Fibroblast of peridontal ligament (primary cell): ENCODE measurements around the gene CD96.
"Not testable (repeated sequence)": the region's sequence is repeated elsewhere in the genome, so short reads cannot be mapped to it uniquely, and the experiment has no call there.

Experiments used
- DNase-seq: peaks from one replicate; pipeline ENCODE4 v3.0.0-alpha.2; 2010; ENCODE audit errors: extremely low read depth

Gene CD96

GRCh38 chr3:111672461-111672860 lies 130.5 kb downstream of the CD96 start:
- DNase-seq: not testable (repeated sequence)

- no peak for DNase-seq
These were observed 133.8 kb downstream of the CD96 start for GRCh38 chr3:111675846-111676210.

GRCh38 chr3:111676211-111677006 lies 134.4 kb downstream of the CD96 start:
- DNase-seq: peak; percentile 43

- DNase-seq: no peak
These were observed 135.0 kb downstream of the CD96 start for GRCh38 chr3:111677007-111677392.

- DNase-seq: no peak
These were observed 139.8 kb downstream of the CD96 start for GRCh38 chr3:111681661-111682426.

GRCh38 chr3:111684640-111685039 lies 142.6 kb downstream of the CD96 start:
- DNase-seq: no peak

- DNase-seq: no peak
These were observed 146.3 kb downstream of the CD96 start for GRCh38 chr3:111688190-111688800.

GRCh38 chr3:111690242-111690641 lies 148.2 kb downstream of the CD96 start:
- DNase-seq: peak; percentile 54

- peak; percentile 81 for DNase-seq
These were observed 149.4 kb downstream of the CD96 start for GRCh38 chr3:111691293-111691909.

- DNase-seq: no peak
These were observed 150.9 kb downstream of the CD96 start for GRCh38 chr3:111692593-111693552.

GRCh38 chr3:111694471-111694870 lies 152.5 kb downstream of the CD96 start:
- no peak for DNase-seq

- peak; percentile 73 for DNase-seq
These were observed 153.7 kb downstream of the CD96 start for GRCh38 chr3:111695636-111696117.

GRCh38 chr3:111700054-111700453 lies 158.1 kb downstream of the CD96 start:
- DNase-seq: no peak

GRCh38 chr3:111701292-111701906 lies 159.4 kb downstream of the CD96 start:
- DNase-seq: no peak
